Measurements from ENCODE around the gene ITGA5.

The ITGA5 gene

DNA sequence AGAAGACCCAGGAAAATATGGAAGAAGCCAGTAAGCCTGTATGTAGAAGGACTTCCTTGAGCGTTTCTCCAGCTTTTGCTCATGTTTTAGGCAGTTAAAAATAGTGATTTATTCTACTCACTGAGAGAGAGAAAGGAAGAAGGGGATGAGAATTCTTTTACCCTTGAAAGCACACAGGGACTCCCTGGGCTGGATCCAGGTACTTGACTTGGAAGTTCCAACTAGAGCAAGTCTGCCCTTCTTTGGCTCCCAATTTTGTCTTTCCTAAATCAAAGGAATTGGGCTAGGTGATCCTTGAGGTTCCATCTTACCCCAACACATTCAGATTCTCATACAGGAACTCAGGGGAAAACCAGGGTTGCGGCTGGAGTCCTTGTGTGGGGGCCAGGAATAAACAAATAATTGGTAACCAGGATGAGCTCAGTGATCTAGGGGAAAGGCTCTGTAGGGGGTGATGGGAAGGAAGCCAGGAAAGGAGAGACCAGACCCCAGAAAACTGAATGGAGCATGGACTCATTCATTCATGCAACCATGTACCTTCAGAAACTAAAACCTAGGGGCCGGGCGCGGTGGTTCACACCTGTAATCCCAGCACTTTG, 11.5 kb upstream of the ITGA5 start:
- no peak for DNase-seq (ENCODE audit: low read depth)

DNA sequence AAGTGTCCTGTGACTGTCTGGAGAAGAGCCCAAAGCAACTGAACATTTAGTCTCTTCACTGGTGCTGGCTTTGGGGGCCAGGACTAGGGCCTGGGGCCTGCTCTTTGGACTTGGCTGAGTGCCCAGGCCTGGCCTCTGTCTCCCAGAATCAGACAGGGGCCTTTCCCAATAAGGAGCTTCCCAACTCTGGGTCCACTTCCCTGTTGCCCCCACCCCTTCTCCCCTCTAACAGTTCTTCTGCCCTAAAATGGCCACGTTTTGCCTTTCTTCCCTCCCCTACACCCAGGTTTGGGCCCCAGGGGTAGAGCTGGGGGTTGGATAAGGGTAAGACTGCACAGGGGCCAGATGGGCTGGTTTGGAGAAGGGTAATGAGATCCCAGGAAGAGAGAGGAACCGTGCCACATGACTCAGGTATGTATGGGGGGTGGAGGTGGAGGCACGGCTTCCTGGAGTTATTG, 10.0 kb upstream of the ITGA5 start:
- DNase-seq (ENCODE audit: low read depth): no peak

DNA sequence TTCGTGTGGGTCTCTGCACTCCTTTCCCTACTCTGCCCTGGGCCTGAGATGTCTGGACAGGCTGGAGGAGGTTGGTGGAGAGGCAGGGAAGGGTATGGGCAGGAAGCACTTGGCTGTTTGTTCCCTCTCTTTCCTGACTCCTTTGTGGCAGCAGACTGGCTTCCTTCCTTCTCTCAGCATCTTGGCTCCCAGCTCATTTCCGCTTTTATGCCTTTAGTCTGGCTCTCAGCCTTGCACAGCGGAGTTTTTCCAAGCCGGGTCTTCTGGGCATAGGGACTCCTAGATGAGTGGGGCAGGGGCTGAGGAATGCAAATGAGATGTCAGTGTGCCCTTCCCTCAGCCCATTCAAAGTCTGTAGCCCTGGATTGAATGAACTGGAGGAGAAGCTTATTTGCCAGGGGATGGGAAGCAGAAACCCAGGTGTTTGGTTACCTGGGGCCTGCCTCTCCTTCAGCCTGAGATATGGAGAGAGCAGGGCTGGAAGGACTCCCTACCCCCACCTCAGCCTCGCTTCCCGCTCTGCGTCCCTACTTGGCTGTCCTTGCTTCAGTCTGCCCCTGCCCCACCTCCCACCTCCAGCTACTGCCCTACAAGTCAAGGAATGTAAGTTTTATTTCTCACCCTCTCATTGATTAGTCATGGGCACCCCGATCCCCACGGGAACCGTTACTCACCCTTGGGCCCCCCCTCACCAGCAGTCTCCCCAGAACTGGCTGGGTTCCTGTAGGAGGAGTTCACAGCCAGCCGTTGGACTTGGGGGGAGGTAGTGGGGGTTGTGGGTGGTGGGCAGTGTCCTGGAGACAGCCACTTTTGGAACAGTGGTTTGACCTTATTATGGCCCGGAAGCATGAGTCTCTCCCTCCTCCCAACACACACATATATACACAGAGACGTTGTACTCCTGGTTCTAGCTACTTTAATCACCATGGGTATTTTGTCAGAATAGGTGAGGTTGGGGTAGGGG, 9.3 kb upstream of the ITGA5 start:
- DNase-seq (ENCODE audit: low read depth): no peak

DNA sequence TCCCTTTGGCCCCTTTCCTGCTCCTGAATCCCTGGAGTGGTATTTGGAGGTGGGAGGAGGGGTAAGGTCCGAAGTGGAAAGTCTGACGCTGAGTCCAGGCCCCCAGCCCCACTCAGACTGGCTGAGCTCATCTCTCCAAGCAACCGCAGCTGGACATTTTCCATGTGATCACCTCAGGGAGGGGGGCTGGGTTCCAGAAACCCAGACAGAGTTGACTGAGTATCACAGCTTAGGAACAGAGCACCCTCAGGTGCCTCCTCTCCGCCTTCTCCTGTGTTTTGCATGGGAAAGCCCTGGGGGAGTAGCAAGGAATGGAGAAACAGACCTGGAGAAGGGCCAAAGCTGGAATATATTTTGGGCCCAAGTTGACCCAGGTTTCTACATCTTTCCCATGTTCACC, 8.0 kb upstream of the ITGA5 start:
- DNase-seq (ENCODE audit: low read depth): no peak

DNA sequence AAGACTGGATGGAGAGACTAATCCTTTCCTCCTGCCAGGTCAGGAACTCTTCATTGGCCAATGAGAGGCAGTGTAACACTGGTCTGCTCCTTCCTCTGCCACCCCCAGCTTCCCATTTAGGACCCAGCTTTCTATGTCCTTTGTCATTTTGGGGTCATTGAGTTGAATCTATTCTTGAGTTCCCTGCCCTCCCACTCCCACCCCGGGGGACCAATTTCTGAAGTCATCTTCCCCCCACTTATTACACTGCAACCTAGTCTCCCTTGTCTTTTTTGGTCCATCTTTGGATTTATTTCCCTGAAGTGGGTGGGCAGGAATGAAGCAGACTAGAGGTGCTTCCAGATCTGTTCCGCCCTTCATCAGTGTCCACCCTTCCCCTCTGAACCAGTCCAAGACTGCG, 7.6 kb upstream of the ITGA5 start:
- no peak for DNase-seq (ENCODE audit: low read depth)

DNA sequence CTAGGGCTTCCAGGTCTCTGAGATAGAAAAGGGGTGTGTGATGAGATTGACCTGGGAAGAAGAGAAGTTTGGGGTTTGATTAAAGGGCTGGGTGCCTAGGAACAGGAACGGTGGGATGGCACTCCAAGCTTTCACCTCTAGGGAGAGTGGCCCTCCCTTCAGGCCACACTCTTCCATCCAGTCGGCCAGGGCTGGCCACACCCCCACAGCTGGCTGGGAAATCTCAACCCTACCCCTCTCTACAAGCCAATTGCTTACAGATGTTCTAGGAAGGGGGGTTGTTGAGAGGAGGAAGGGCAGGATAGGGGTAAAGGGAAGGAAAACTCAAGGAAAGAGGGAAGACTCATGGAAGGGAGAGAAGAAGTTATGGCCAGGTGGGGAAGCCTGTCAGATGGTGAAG, 6.6 kb upstream of the ITGA5 start:
- DNase-seq (ENCODE audit: low read depth): no peak

DNA sequence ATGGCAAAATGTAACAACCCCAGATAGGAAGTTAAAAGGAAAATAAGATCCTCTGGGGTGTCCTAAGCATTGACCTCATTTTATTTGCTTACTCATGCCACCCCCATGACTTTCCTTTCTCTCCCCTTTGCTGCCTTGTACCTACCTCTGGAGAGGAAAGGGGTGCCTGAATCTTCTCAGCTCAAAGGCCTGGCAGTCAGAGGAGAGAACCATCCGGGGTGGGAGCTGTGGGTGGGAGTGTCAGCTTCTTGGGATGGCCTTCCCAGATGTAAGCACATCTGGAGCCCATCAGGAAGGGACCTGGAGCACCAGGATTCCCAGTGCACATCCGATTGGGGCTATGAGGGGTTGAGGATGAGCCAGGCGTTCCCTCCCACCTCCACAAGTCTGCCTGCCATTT, 5.2 kb upstream of the ITGA5 start:
- no peak for DNase-seq (ENCODE audit: low read depth)

DNA sequence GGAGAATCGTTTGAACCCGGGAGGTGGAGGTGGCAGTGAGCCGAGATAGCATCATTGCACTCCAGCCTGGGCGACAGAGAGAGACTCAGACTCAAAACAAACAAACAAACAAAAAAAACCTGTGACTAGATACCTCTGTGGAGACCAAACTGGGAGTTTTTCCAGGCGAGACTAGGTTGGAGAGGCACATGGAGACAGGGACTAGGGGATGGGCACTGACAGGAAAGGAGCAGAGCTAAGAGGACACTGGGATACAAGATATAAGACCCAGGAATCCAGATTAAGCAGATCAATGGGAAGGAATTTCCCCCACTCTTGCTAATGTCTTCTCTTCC, 4.7 kb upstream of the ITGA5 start:
- no peak for DNase-seq (ENCODE audit: low read depth)

DNA sequence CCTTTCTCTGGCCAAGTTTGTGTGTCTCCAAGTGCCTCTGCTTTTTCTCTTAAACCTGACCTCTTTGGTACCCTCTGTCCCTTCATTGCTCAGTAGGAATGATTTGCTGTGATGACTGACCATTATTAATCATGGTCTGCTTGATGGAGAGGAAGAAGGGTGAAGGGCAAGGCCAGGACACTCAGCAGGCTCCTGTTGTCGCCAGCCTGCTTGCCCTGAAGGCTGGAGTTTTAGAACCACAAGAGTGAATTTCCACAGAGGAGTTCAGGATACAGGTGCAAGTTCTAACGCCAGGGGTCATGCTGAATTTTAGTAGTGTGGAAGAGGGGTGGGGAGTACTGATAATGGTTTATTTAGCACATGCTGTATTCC, 2.8 kb upstream of the ITGA5 start:
- no peak for DNase-seq (ENCODE audit: low read depth)

DNA sequence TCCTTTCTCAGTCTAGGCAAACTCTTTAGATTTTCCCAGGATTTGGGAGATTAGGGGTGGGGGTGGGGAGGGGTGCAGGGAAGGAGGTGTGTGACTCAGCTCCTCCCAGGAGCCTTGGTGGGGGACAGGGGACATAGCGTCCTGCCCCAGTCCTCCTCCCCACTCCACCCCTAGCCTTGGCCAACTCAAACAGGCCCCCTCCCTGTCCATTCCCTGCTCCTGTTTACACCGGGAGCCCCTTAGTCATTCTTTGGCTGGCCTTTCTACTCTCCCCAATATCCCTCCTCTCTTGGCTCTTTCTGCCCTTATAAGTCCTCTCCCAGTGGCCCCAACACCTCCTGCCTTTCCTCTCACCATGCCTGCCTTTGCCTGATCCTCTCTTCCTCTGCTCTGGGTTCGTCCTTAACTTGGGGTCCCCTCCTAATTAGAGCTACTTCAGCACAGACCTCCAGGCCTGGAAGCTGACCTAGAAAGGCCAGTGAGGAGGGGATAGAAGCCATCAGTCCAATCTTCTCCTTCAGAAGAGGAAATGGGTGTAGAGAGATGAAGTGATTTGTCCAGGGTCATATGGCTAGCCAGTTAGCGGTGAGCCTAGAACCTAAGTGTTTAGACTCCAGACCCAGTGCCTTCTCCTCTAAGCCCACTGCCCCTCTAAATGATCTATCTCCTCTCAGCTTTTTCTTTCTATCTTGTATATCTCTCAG, 2.3 kb upstream of the ITGA5 start:
- DNase-seq (ENCODE audit: low read depth): no peak

DNA sequence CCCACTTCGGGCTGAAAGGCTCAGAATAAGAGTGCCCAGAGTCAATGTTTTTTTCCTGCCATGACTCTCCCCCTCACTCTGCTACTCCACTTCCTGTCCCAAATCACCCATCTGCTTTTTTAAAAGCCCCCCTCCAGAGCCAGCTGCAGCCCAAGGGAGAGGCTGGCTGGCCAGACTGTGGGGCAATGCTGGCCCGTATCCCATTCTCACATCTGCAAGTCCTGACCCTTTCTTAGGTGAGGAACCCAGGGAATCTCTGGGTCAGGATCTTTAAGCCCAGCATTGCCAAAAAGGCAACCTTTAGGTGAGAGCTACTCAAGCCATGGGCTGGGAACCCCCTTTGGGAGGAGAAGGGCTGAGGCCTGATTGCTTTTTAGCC, 1.7 kb upstream of the ITGA5 start:
- DNase-seq (ENCODE audit: low read depth): no peak

DNA sequence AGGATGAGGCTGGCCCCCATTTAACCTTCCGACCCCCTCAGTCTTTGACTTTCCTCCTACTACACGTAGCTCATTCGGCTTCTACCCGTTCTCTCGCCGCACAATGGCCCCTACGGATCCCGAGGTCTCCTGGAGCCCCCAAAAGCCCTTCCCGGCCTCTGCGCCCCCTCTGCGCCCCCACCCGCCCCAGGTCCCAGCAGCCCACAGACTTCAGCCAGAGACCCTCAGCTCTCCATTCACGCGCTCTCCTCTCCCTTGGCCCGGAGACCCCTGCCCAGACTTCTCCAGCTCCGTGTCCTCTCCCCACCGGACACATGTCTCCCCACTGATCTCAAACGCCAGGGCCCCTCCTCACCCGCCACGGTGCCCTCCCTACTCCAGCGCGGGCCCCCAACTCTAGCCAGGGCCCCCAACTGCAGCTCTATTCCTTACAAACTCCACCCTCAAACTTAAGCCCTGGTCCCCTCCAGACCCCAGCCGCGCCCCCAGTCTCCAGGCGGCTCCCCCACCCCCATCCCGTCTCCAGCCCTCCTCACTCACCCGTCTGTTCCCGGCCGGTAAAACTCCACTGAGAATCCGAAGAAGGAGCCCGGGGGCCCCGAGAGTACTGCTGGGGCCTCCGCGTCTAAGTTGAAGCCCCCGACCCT, 502 bp downstream of the ITGA5 start:
- DNase-seq (ENCODE audit: low read depth): no peak

DNA sequence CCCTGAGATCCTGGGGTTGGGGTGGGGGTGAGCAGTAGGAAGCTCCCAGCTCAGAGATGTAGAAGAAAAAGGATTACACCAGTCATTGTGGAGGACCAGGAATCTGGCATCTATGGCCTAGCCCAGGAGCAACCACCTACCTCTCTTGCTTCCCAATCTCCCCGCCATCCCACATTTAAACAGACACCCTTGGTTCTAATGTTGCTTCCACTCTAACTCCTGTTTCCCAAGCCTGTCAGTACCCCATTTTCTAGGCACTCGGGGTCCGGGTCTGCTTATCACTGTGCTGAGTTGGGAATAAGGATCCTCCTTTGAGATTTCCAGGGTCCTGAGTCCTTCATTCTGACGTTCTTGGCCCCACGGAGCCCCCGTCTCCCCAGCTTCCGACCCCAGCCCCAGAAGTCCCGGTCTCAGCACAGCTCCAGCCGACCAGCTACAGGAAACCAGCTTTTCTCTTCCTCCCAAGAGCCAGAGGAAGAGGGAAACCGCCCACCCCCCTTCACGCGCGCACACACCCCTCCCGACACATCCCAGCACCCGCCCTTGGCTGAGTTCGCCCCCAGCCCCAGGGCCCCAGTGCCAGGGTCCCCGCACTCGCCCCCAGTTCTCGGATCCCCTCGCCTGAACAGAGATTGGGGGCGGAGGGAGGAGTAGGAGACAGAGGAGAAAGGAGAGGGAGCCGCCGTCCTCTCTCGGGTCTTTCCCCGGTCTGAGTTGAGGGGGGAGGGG, 1.2 kb downstream of the ITGA5 start:
- no peak for DNase-seq (ENCODE audit: low read depth)

DNA sequence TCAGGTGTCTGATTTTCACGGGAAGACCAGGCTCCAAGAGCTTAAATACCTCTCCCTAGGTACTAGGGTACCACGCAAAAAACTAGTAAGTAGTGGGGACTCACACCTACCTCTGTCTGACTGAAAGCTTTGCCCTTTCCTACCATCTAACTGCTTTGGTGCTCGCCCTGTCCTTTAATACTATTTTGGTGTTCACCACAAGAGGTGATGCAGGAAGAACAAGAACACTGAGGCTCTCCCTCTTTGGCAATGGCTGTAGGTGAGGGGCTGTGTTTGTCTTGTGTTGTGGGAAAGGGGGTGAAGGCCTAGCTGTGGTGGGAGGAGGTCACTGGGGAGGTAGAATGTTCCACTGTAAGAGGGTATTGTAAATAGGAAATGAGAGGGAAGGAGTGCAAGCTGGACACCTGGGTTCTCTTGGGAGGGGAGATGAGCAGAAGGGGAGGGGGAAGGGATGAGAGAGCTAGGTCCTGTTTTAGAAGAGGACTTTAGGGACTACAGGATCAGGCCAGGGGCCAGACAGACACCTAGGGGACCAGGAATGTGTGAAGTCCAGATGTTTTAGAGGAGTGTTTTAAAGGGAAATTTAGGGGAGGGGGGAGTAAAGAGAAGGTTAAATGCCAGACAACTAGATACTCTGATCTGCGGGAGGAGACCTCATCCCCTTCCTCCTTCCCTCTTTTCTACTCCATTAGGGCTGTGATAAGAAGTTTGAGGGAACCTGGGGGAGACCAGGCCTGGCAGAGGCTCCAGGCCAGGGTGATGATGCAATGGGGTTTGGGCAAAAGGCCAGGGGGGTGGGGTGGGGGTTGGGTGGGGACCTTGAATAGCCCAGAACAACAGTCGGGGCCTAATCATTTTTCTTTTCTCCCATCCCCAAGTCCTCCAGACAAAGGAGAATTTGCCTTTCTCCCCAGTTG, 2.1 kb downstream of the ITGA5 start:
- DNase-seq (ENCODE audit: low read depth): no peak

DNA sequence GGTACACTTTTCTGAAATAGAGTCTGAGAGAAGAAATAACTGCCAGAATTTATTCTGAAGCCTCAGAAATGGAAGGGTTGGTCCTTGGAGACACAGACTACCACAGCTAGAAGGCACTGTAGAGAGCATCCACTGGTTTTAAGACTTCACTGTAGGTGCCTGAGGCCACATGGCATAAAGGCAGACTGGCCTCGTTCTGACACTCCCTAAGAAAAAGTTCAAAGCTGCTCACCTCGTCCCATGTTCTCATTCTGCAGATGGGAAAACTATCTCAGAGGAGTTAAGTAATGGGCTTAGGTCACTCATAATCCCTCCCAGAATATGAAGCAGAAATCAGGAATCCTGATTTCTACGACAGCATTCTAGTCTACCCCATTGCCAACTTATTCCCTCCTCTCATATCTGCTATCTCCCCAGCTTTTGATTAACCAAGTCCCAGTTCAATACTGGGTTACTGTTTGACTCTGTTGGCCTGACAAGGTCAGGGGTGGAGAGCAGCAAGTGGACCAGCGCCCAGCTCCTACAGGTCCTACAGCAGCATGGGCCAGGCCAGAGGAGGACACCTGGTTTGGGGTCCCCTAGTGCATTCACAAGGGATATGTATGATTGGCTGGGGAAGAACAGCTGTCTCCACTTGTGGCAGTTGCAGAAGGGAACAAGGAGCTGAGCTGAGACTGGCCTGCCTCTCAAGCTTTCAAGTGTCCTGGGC, 3.7 kb downstream of the ITGA5 start:
- DNase-seq (ENCODE audit: low read depth): no peak

DNA sequence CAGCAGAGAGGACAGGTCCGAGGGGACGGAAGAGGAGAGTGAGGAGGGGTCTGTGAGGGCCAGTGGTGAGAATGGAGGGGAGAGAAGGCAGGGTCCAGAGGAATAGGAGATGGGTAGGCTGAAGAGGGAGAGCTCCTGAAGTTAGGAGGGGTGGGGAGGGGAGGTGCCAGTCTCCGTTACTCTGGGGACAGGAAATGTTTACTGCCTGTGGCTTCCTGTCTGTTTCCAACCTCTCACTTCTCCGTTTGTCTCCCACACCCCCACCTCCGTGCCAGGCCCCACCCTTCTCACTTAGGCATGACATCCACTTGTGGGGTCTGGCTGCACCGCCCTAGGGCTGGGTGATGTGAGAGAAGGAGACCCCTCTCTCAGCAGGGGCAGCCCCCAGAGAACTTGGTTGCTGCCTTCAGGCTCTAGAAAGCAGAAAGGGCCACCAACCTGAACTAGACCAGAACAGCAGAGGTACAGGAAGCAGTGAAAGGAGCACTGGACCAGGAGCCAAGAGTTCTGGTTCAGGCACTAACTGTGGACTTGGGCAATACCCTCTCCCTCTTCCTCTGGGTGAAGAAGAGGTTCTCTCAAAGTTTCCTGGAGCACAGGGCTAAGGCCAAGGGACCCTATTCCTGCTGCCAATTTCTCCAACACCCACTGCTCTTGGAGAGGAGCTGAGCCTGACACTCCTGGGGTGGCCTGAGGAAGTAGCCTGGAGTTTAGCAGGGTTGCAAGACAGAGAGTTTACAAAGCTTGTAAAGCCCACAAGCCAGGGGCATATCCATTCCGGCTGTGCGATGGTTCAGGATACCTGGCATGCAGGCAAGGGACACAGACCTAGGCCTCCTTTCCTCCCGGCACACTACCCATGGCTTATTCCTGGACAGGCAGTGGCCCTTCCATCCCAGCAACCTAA, 5.5 kb downstream of the ITGA5 start:
- DNase-seq (ENCODE audit: low read depth): peak; percentile 47

DNA sequence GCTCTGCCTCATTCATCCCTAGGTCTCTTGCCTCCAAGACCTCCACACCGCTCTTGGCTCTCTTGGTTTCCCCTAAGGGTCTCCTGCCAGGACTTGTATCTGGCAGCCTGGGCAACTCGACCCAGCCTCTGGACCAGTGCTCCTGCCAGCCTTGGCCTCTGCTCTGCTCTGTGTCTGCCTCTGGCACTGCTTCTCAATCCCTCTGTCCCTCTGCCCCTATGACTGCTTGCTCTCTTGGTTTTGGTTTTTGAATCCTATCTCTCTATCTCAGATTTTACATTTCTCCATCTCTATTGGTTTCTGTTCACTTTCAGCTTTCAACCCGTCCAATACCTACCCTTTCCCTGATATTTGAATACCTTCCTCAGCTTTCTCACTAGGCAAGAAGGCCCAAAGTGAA, 6.3 kb downstream of the ITGA5 start:
- DNase-seq (ENCODE audit: low read depth): no peak

DNA sequence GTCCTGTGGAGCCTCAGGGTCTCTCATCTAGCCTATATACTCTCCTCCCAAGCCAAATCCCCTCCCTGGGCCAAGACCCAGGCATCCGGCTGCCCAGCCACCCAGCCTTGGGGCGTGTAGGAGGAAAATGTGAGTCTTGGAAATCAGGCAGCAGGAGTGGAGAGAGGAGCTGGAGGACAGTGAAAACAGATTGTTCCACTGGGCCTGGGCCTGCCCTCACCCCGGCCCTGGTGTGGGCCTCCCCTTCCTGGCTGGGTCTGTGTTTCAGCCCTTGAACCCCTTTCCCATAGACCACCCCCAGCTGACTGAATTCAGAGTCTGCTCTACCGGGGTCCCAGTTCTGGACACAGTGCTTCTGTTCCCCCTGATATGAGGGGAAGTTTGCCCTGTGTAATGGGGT, 6.7 kb downstream of the ITGA5 start:
- DNase-seq (ENCODE audit: low read depth): no peak
